GM19455 (cell line): ENCODE results near the gene C12orf43.

Source experiments
- ATAC-seq: cut with Tn5 transposase; IDR thresholded peaks from one replicate; pipeline ENCODE4 v1.9.1; 2021; ENCODE audit not compliant: unreplicated experiment

The C12orf43 gene

GRCh38 chr12:121033625-121034349 lies 17.5 kb upstream of the C12orf43 start:
- ATAC-seq, result no peak

DNA sequence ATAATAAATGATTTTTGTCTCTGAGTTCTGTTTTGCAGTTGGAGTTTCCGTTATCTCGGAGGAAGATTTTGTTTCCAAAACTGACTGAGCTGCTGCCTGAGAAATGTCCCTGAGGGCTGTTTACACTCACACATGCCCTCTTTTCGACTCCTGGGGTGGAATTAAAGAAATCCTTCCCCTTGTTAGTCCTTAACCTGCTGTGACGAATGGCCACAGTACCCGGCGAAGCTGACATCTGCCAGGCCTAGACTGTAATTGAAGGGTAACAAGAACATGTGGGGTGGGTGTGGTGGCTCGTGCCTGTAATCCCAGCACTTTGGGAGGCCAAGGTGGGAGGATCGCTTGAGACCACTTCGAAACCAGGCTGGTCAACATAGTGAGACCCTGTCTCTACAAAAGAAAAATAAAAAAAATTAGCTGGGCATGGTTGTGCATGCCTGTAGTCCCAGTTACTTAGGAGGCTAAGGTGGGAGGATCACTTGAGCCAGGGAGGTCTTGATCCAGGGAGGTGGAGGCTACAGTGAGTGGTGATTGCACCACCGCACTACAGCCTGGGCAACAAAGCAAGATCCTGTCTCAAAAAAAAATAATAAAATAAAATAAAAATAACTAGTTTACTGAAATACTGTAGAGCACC lies 14.4 kb upstream of the C12orf43 start:
- ATAC-seq, result no peak

DNA sequence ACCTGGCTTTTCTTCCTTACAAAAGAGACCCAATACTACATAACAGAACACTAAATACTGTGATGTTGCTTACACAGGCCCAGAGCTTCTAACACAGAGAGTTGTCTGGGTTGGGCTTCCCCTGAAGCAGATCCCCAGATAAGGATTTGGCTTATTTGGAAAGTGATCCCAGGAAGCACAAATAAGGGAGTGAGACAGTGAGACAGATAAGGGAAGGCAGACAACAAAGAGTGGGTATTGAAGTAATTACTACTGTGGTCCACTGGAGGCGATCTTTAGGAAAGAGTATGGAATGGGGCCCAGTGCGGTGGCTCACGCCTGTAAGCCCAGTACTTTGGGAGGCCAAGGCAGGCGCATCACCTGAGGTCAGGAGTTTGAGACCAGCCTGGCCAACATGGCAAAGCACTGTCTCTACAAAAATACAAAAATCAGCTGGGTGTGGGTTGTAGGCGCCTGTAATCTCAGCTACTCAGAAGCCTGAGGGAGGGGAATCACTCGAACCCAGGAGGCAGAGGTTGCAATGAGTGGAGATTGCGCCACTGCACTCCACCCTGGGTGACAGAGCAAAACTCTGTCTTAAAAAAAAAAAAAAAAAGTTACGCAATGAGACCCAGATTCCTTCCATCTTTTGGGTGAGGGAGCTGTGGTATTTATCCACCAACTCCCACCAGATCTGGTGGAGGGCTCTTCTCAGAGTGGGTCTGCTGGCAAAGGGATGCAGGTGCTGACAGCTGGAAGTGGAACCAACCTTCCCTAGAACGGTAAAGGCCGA lies 10.2 kb upstream of the C12orf43 start:
- ATAC-seq, result no peak

GRCh38 chr12:121025442-121026226 lies 9.3 kb upstream of the C12orf43 start:
- ATAC-seq, result no peak

DNA sequence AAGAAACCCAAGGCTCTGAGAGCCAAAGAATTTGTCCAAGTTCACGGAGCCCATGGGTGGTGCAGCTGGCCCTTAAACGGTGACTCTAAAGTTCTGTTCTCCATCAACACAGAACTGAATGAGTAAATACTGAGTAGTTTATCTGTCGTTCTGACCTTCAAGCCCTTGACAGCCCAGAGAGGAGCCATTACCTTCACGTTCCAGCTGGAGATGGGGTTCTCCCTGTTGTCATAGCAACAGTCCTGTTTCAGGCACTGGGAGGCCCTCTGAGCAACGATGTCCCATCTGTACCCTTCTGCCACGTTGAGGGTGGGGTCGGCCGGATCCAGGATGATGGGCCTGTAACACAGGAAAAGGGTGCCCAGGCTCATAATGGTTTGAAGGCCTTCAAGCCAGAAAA lies 7.5 kb upstream of the C12orf43 start:
- ATAC-seq, result no peak

DNA sequence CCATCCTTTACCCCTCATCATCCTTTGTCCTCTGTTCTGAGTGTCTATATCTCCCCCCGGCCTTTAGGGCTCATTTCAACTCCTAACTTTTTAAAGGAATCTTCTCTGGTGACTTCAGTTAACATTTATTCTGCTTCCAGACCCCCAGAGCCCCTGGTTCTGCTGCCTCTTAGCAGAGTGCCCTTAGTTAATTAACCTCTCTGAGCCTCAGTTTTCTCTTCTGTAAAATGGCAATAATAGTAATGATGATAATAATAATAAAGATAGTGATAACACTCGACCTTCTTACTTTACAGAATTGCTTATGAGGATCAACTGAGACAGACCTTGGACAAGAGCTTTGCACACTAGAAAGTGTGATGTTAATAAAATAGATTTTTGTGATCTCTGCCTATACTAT lies 6.4 kb upstream of the C12orf43 start:
- no peak for ATAC-seq

DNA sequence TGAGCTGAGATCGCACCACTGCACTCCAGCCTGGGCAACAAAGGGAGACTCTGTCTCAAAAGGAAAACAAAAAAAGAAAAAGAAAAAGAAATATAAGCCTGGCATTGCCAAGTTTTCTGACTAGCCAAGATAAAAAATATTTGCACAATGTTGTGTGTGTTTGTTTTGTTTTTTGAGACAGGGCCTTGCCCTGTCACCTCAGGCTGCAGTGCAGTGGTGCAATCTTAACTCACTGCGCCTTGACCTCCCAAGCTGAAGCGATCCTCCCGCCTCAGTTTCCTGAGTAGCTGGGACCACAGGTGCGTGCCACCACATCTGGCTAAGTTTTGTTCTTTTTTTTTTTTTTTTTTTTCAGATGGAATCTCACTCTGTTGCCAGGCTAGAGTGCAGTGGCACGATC lies 5.5 kb upstream of the C12orf43 start:
- ATAC-seq, result no peak

DNA sequence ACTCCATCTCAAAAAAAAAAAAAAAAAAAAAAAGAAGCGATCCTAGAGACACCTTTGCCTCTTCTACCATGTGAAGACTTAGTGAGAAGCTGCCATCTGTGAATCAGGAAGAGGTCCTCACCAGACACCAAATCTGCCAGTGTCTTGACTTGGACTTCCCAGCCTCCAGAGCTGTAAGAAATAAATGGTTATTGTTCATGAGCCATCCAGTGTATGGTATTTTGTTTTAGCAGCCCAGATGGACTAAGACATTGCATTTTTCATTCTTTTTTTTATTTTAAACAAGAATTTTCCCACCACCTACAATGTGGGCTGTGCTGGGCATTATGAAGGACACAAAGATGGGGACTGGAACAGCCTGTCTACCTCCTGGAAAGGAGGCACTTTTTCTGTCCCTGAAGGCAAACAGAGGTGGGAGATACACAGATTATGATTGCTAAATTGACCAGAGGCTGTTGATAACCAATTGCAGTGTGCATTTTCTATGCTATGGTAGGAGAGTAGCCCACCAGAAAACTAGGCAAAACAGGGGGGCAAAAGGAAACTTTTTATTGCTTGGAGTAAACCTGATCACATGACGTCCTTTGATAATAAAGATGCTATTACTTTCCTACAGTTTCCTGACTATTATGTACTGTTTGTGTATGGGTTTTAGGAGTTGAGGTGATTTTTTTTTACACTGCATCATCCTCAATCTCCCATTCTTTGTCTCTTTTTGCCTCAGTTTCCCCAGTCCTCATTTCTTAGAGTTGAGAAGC lies 2.8 kb upstream of the C12orf43 start:
- no peak for ATAC-seq

DNA sequence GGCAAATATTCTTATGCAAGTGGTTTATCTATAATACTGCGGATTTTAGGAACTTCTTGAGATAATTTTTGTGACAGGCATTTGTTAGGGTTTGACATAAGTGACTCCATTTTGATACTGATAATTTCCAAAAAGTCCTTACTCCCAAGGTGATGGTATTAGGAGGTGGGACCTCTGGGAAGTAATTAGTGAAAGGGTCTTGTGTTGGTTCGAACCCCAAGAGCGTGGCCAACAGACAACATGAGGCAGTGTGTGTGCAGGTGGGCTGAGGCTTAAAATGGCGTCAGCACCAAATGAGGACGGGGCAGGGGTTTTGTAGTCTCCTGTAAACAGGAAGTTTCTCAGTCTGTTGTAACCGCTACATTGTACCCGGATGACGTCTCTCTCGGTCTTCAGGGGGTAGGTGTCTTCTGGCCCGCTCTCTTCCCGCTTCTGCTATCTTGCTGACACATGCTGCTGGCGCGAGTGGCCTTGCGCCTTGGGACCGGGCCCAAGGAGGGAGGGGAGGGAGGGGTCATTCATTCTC lies 1.7 kb upstream of the C12orf43 start:
- no peak for ATAC-seq

DNA sequence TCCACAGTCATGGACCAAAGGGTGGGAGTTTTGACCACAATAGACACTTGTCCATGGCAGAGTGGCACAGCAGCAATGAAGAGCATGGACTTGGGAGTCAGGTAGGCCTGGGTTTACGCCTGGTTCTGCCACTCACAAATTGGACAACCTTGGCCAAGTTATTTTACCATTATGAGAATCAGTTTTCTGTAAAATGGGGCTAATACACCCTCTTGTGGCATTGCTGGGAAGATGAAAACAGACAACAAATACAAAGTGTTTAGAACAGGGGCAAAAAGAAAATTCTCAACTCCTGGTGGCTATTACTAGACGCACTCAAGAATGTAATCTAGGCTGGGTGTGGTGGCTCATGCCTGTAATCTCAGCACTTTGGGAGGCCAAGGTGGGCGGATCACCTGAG lies 2.6 kb downstream of the C12orf43 start:
- ATAC-seq, result no peak

DNA sequence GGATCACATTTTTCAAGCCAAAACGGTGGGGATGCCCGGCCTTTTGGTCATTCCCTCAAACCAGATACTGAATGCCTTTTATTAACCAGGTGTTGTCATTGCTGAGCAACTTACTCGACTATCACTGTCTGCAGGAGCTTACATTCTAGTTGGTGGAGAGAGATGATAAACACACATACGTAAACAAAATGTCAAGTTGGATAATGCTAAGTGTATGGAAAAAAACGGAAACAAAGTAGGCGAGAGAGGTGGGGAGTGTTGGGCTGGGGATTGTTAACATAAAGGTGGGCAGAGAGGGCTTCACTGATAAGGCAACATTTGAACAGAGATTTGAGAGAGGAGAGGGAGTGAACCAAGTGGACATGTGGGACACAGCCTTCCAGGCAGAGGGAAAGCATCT lies 4.5 kb downstream of the C12orf43 start:
- no peak for ATAC-seq

- no peak for ATAC-seq
Measured at GRCh38 chr12:121010860-121011259, 5.4 kb downstream of the C12orf43 start.

DNA sequence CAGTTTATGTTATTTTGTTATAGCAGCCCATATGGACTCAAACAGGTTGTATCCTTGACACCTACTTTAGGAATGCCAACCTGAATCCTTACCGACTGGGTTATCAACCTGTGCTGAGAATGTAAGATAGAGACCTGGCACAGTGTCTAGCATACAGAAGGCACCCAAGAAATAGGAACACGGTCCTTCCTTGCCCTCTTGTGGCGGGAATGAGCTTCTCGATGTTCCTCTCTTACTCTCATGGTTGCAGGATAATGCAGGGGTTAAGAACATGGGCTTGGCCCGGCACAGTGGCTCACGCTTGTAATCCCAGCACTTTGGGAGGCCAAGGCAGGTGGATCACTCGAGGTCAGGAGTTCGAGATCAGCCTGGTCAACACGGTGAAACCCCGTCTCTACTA lies 6.5 kb downstream of the C12orf43 start:
- ATAC-seq, result no peak

DNA sequence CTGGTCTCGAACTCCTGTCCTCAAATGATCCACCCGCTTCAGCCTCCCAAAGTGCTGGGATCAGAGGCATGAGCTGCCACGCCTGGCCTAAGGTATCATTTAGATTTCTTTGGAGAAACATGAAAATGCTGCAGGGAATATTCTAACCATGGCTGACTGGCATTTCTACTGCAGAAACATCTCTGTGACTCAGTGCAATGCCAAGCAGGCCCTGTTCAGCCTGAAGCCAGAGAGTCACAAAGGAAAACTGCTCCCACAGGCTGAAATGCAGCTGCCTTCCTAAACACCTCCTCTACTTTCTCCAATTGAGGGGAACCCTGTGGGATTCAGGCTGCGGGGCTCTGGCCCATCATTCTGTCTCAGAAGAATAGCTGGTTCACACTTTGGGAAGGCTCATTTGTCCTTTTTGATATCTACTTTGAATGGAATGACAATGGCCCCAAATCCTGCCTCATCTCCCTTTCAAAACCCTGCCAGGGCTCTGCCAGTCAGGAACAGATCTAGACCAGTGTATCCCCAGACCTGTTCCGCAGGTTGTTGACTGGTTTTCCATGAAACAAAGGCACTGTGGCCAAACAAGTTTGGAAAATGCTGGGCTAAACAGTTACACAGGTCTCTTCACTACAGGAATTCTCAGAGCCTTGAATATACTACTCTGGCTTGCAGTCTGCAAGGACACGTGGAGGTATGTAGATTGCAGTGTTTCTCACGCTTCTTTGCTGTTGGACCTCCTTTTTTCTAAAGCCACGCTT lies 7.8 kb downstream of the C12orf43 start:
- ATAC-seq, result no peak

DNA sequence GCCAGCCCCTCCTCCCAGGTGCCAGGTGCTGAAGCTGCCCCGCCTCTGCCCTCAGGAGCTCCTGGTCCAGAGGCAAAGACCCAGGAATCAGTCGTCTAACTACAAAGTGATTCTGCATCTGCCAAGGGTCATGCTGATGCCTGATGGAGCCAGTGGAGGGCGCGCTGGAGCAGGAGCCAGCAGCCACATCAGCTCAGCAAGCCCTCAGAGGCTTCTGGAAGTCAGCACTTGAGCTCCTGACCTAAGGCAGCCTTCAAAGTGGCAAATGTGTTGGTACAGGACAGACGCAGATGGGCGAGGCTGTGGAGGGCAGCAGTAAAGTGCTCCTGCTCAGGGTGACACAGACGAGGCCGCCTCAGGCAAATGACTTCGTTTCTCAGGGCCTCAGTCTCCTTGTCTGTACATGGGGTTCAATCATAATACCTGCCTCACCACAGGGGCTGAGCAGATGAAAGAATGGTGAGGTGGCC lies 10.9 kb downstream of the C12orf43 start:
- ATAC-seq, result no peak

- ATAC-seq, result no peak
Measured at GRCh38 chr12:121004253-121004815, 12.0 kb downstream of the C12orf43 start.

- ATAC-seq, result no peak
Measured at GRCh38 chr12:121003650-121004049, 12.6 kb downstream of the C12orf43 start.

DNA sequence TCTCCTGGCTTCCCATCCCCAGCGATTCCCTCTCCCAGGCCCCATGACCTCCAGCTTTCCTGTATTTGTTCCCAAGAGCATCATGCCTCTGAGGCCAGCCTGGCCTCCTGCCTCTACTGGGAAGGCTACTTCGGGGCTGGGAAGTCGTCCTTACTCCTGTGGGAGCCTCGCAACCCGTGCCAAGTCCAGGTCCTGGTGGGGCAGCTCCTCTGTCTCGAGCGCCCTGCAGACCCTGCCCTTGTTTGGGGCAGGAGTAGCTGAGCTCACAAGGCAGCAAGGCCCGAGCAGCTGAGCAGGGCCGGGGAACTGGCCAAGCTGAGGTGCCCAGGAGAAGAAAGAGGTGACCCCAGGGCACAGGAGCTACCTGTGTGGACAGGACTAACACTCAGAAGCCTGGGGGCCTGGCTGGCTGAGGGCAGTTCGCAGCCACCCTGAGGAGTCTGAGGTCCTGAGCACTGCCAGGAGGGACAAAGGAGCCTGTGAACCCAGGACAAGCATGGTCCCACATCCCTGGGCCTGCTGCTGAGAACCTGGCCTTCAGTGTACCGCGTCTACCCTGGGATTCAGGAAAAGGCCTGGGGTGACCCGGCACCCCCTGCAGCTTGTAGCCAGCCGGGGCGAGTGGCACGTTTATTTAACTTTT lies 14.3 kb downstream of the C12orf43 start:
- no peak for ATAC-seq

GRCh38 chr12:121001060-121001459 lies 15.2 kb downstream of the C12orf43 start:
- no peak for ATAC-seq
